ENCODE measurements around the gene SSTR4. TPM values are rescaled to one million over a fixed set of nuclear protein-coding genes. Genes with fewer than 3 reads are reported as not detected.

The SSTR4 gene
- total RNA-seq, 1 experiment from 2014 or later, result not detected

DNA sequence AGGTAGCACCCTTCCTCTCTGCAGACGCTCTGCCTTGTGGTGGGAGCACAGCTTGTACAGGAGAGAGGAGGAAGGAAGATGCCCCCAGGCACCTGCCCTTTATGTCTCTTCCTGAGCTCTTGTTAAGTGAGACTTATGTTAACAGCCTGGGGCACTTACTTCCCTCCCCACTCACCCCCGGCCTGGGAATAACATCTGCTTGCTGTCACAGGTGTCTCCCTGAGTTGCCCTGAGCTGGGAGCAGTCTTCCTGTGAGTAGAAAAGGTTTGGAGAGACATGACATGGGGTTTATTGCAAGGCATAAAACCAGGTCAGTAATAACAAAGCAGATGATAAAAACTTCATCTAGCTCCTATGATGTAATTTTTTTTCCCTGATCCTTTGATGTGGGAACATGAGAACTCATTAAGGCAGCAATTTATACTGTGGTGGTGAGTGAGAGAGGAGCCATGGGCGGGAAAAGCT is 1.9 kb downstream of the SSTR4 start:
- no TSS peak for BruUV-seq (replicated peaks)
- CTCF ChIA-PET, result no interaction called here
- Mint-ChIP-seq H3K4me1 (ENCODE audit: low read depth, unreplicated experiment) (peaks cover 11% of the 10 kb centered on the region), H3K36me3 (ENCODE audit: insufficient read depth, unreplicated experiment) (no peaks in the 10 kb centered on the region), H3K9me3 (ENCODE audit: unreplicated experiment) (no peaks in the 10 kb centered on the region), H3K4me3 (ENCODE audit: unreplicated experiment) (no peak overlapping the region), H3K27ac (ENCODE audit: unreplicated experiment) (peak overlapping the region; percentile 48), H3K27me3 (ENCODE audit: insufficient read depth, unreplicated experiment) (no peaks in the 10 kb centered on the region)
- H3K36me3 ChIP-seq (ENCODE audit: control insufficient read depth, insufficient read depth, low read length), result no peaks in the 10 kb centered on the region
- no peaks in the 10 kb centered on the region for H3K9me3 ChIP-seq
- H3K4me3 ChIP-seq (ENCODE audit: low read depth, low read length), result no peak overlapping the region
- intact Hi-C loops (cut with micrococcal nuclease; ENCODE audit: unreplicated experiment), result no loop called here
- TF ChIP-seq, protein P1, sequence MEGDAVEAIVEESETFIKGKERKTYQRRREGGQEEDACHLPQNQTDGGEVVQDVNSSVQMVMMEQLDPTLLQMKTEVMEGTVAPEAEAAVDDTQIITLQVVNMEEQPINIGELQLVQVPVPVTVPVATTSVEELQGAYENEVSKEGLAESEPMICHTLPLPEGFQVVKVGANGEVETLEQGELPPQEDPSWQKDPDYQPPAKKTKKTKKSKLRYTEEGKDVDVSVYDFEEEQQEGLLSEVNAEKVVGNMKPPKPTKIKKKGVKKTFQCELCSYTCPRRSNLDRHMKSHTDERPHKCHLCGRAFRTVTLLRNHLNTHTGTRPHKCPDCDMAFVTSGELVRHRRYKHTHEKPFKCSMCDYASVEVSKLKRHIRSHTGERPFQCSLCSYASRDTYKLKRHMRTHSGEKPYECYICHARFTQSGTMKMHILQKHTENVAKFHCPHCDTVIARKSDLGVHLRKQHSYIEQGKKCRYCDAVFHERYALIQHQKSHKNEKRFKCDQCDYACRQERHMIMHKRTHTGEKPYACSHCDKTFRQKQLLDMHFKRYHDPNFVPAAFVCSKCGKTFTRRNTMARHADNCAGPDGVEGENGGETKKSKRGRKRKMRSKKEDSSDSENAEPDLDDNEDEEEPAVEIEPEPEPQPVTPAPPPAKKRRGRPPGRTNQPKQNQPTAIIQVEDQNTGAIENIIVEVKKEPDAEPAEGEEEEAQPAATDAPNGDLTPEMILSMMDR (IDR thresholded peaks at IDR 0.05; ENCODE audit: insufficient read depth in 1 of 2, low read depth in 1 of 2, low read length in 1 of 2, severe bottlenecking in 1 of 2, unreplicated experiment in 1 of 2), result no peak
- no peaks in the 10 kb centered on the region; the same call in 1 of the 2 replicates for H3K27me3 ChIP-seq (replicated peaks; ENCODE audit: control insufficient read depth, insufficient read depth, low read length)
- peaks cover 13% of the 10 kb centered on the region for H3K4me1 ChIP-seq
- peak in 1 of 2 experiments; percentile 58 for DNase-seq
- POLR2A ChIA-PET, result no interaction called here

DNA sequence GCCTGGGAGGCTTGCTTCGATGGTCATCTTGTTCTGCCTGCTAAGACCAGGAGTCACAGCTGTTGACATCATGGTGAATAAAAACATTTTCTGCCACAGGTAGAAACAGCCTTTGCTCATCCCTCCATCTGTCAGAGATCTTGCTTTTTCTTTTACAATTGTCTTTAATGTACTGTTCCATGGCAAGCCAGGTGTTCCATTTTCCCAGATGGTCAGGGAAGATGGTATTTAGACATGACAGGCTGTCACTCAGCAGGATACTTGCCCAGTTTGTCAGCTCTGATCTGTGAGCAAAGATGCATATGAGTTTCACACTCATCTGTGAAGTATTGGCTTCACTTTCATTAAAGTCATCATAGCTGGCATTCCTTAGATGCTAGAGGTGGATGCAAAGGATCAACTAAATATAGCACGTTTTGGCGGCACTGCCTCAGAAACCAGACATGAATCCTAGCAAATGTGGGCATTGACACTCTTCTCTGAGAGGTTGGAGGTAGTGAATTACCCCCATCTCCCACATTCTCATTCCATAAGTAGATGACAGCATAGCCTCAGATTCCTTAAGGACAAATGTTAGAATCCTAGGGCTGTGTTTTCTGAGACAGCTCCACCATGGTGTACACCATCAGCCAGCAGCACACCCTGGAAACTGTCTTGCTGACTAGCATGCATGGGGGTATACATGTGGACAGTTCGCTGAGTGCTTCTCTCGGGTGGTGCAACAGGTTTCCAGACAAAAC is 4.2 kb downstream of the SSTR4 start:
- no peak for DNase-seq
- Histone ChIP-seq H3K4me1 (peaks cover 13% of the 10 kb centered on the region), H3K9me3 (no peaks in the 10 kb centered on the region), H3K4me3 (ENCODE audit: low read depth, low read length) (no peak overlapping the region), H3K36me3 (ENCODE audit: control insufficient read depth, insufficient read depth, low read length) (no peaks in the 10 kb centered on the region), H3K27me3 (replicated peaks; ENCODE audit: control insufficient read depth, insufficient read depth, low read length) (no peaks in the 10 kb centered on the region; the same call in 1 of the 2 replicates)
- POLR2A ChIA-PET, result no interaction called here
- no TSS peak for BruUV-seq (replicated peaks)
- Mint-ChIP-seq H3K4me3 (ENCODE audit: unreplicated experiment) (no peak overlapping the region), H3K27me3 (ENCODE audit: insufficient read depth, unreplicated experiment) (no peaks in the 10 kb centered on the region), H3K9me3 (ENCODE audit: unreplicated experiment) (no peaks in the 10 kb centered on the region), H3K4me1 (ENCODE audit: low read depth, unreplicated experiment) (peaks cover 18% of the 10 kb centered on the region), H3K27ac (ENCODE audit: unreplicated experiment) (no peak overlapping the region), H3K36me3 (ENCODE audit: insufficient read depth, unreplicated experiment) (no peaks in the 10 kb centered on the region)
- intact Hi-C loops (cut with micrococcal nuclease; ENCODE audit: unreplicated experiment), result no loop called here
- TF ChIP-seq, protein P1 (IDR thresholded peaks at IDR 0.05; ENCODE audit: insufficient read depth in 1 of 2, low read depth in 1 of 2, low read length in 1 of 2, severe bottlenecking in 1 of 2, unreplicated experiment in 1 of 2), result no peak
- CTCF ChIA-PET, result no interaction called here

DNA sequence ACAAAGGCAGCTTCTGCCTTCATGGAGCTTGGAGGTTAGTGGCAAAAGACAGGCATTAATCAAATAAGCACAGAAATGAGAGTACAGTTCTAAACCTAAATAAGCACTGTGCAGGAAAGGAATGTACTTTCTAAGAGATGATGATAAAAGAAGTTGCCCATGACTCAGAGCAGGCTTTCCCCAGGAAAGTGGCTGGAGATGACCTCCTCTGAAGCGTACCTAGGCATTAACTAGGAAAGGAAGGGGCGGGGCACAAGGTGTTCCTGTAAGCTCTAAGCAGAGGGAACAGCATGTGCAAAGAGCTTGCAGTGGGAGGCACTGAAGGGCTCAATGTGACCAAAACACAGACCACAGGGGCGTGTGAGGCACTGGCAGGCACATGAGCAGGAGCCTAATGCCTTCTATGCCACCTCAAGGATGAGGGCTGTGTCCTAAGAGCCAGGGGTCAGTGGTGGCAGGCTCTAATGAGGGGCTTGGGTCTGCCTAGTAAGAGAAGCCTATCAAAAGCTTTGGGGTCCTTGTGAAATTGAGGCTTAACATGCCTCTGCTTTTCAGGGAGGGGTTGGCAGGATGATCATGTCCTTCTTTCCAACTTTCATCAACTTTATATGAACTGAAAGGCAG is 4.9 kb downstream of the SSTR4 start:
- Histone ChIP-seq H3K9me3 (no peaks in the 10 kb centered on the region), H3K4me1 (peaks cover 13% of the 10 kb centered on the region), H3K36me3 (ENCODE audit: control insufficient read depth, insufficient read depth, low read length) (no peaks in the 10 kb centered on the region), H3K4me3 (ENCODE audit: low read depth, low read length) (no peak overlapping the region), H3K27me3 (replicated peaks; ENCODE audit: control insufficient read depth, insufficient read depth, low read length) (no peaks in the 10 kb centered on the region; the same call in 1 of the 2 replicates)
- no peak for DNase-seq
- POLR2A ChIA-PET, result no interaction called here
- no peaks in the 10 kb centered on the region for H3K9me3 Mint-ChIP-seq (ENCODE audit: unreplicated experiment)
- CTCF ChIA-PET, result no interaction called here
- H3K4me1 Mint-ChIP-seq (ENCODE audit: low read depth, unreplicated experiment), result peaks cover 18% of the 10 kb centered on the region
- H3K36me3 Mint-ChIP-seq (ENCODE audit: insufficient read depth, unreplicated experiment), result no peaks in the 10 kb centered on the region
- TF ChIP-seq, protein P1 (IDR thresholded peaks at IDR 0.05; ENCODE audit: insufficient read depth in 1 of 2, low read depth in 1 of 2, low read length in 1 of 2, severe bottlenecking in 1 of 2, unreplicated experiment in 1 of 2), result no peak
- intact Hi-C loops (cut with micrococcal nuclease; ENCODE audit: unreplicated experiment), result no loop called here
- BruUV-seq (replicated peaks), result no TSS peak
- no peaks in the 10 kb centered on the region for H3K27me3 Mint-ChIP-seq (ENCODE audit: insufficient read depth, unreplicated experiment)
- no peak overlapping the region for H3K4me3 Mint-ChIP-seq (ENCODE audit: unreplicated experiment)
- no peak overlapping the region for H3K27ac Mint-ChIP-seq (ENCODE audit: unreplicated experiment)

All from Caco-2 (cell line).